Esophagus muscularis mucosa (tissue), 4 donors: ENCODE measurements around the gene APP. TPM values are rescaled to one million over a fixed set of nuclear protein-coding genes. Genes with fewer than 3 reads are reported as not detected.
A peak's percentile ranks its signal among the peaks of the same experiment; 100 is the strongest.

ENCODE experiments used
- DNase-seq: peaks from one replicate; pipeline ENCODE4 v3.0.0-alpha.2; 2017; ENCODE audit errors: extremely low spot score
- H3K27ac ChIP-seq, 4 donors: fragments of 200-600 bp; sonication (generic); replicated peaks in 1 of 4; 1 replicate in 3 of 4; 2 replicates in 1 of 4; pipeline ENCODE4 v1.5.1; 2016 to 2019; ENCODE audit warnings: mild to moderate bottlenecking in 1 of 4
- H3K27me3 ChIP-seq, 4 donors: fragments of 200-600 bp; sonication (generic); one replicate each; pipeline versions ENCODE4 v1.5.1 to v1.6.0; 2016 to 2019
- H3K36me3 ChIP-seq, 4 donors: fragments of 200-600 bp; sonication (generic); one replicate each; pipeline ENCODE4 v1.5.1; 2016 to 2019
- H3K4me1 ChIP-seq, 4 donors: fragments of 200-600 bp; sonication (generic); one replicate each; pipeline ENCODE4 v1.5.1; 2016 to 2019
- H3K4me3 ChIP-seq, 4 donors: fragments of 200-600 bp; sonication (generic); 1 replicate in 2 of 4; 2 replicates in 2 of 4; pipeline ENCODE4 v1.5.1; 2016 to 2019; ENCODE audit warnings: mild to moderate bottlenecking in 4 of 4, moderate library complexity in 1 of 4
- H3K9me3 ChIP-seq, 4 donors: fragments of 200-600 bp; sonication (generic); 1 replicate in 3 of 4; 2 replicates in 1 of 4; pipeline ENCODE4 v1.5.1; 2016 to 2019
- EP300 ChIP-seq: sonication (generic); formaldehyde crosslinking; IDR thresholded peaks from one replicate; pipeline ENCODE4 v1.6.1; 2017; ENCODE audit warnings: antibody characterized with exemption
- POLR2A ChIP-seq: fragments of 450-650 bp; IDR thresholded peaks from one replicate; pipeline ENCODE4 v1.6.1; 2017; ENCODE audit warnings: antibody characterized with exemption, moderate library complexity, mild to moderate bottlenecking, low read depth
- POLR2AphosphoS5 ChIP-seq, 2 donors: sonication (generic); formaldehyde crosslinking; IDR thresholded peaks; one replicate each; pipeline ENCODE4 v1.6.1; 2017; ENCODE audit warnings: antibody characterized with exemption in 2 of 2
- WGBS: methylation state at CpG from one replicate; pipeline ENCODE4 v1.1.5; 2018; 5-methylcytosine and 5-hydroxymethylcytosine counted together
- intact Hi-C: fragments of 100-400 bp; cut with DNase I; formaldehyde crosslinking; loops from one replicate; pipeline ENCODE4 v1.15.1; 2023
- total RNA-seq, 4 donors: library from RNA; depleted of rRNA; stranded (reverse); fragments of >200 nt; gene quantifications; one replicate each; pipeline versions ENCODE4 v1.1.0 to v1.2.1, GENCODE V29; 2016
- TF ChIP-seq, protein P1 (sequence below), 3 experiments: fragments of 200-600 bp in 2 of 3; fragments of 450-650 bp in 1 of 3; sonication (generic) in 2 of 3; IDR thresholded peaks; one replicate each; pipeline ENCODE4 v1.5.1; 2017 to 2019; ENCODE audit warnings: antibody characterized with exemption in 3 of 3, mild to moderate bottlenecking in 2 of 3, moderate library complexity in 1 of 3

The APP gene
- total RNA-seq, 4 donors from 2014 or later = 459 to 790 (median 624) TPM

DNA sequence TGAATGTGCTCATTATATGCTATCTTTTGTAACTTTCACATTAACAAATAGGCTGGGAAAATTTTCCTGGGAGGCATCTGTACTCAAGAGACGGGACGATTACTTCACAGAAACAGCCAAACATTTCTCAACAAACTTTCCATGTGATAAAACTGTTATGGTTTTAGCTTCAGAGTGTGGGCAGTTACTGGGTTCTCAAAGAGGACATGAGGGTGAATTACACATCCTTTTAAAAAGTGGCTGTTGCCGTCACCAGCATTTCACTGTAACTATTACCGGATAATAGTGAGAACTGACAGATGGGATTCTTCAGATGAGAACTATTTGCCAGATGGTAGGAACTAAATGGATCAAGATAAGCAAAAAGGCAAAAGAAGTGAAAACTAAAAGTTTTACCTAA lies 109.1 kb downstream of the APP start:
- DNase-seq = no peak
- no peak overlapping the region for H3K4me3 ChIP-seq
- no peak for TF ChIP-seq EP300
- peak in 1 of 2 donors; percentile 11 for TF ChIP-seq POLR2AphosphoS5 (IDR thresholded peaks at IDR 0.05)
- no peaks in the 10 kb centered on the region for H3K36me3 ChIP-seq
- no peaks in the 10 kb centered on the region for H3K9me3 ChIP-seq
- 40% methylated on average over 4 of the region's 4 CpGs for WGBS
- H3K27me3 ChIP-seq = no peaks in the 10 kb centered on the region
- peaks cover 12 to 31% (median 18%) of the 10 kb centered on the region in 4 donors for H3K4me1 ChIP-seq
- intact Hi-C loops = no loop called here
- peak overlapping the region; percentile 26 to 61 (median 42) for H3K27ac ChIP-seq

DNA sequence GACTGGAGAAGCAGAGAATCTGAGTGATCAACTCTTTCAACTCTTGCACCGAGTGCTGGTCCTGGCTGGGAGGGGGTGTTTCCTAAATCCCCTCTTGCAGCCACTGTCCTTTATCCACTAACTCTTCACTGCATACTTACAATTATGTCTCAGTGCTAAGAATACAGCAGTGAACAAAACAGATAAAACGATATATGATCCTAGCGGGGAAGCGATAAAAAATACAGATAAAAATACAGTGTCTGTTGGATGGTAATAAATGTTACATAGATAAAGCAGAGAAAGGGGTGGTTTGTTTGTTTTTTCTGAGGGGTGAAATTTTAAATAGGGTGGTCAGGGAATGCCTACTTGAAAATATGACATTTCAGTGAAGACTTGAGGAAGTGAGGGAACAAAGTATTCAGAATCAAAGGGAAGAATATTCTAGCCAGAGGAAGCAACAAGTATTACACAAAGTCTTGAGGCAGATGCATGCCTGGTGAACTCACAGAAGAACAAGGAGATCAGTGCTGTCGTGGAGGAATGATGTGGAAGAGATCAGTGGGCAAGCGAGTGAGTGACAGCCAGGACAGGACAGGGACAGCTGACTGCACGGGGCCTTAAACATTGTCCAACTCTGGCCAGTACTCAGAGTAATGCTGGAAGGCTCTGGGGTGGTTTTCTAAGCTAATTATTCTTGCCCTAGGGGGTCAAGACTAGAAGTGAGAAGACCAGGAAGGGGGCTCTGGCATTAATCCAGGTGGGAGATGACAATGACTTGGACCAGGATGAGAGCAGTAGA lies 110.0 kb downstream of the APP start:
- Histone ChIP-seq H3K9me3 (no peaks in the 10 kb centered on the region), H3K4me3 (no peak overlapping the region), H3K27me3 (no peaks in the 10 kb centered on the region), H3K27ac (peak overlapping the region; percentile 28 to 41 (median 33)), H3K4me1 (peaks cover 12 to 37% (median 24%) of the 10 kb centered on the region in 4 donors), H3K36me3 (no peaks in the 10 kb centered on the region)
- 79% methylated on average over 7 of the region's 7 CpGs for WGBS
- no peak for TF ChIP-seq POLR2AphosphoS5 (IDR thresholded peaks at IDR 0.05)
- TF ChIP-seq, protein P1, sequence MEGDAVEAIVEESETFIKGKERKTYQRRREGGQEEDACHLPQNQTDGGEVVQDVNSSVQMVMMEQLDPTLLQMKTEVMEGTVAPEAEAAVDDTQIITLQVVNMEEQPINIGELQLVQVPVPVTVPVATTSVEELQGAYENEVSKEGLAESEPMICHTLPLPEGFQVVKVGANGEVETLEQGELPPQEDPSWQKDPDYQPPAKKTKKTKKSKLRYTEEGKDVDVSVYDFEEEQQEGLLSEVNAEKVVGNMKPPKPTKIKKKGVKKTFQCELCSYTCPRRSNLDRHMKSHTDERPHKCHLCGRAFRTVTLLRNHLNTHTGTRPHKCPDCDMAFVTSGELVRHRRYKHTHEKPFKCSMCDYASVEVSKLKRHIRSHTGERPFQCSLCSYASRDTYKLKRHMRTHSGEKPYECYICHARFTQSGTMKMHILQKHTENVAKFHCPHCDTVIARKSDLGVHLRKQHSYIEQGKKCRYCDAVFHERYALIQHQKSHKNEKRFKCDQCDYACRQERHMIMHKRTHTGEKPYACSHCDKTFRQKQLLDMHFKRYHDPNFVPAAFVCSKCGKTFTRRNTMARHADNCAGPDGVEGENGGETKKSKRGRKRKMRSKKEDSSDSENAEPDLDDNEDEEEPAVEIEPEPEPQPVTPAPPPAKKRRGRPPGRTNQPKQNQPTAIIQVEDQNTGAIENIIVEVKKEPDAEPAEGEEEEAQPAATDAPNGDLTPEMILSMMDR (IDR thresholded peaks at IDR 0.05) = no peak
- TF ChIP-seq EP300 = no peak
- TF ChIP-seq POLR2A = no peak
- intact Hi-C loops = no loop called here
- DNase-seq = no peak

DNA sequence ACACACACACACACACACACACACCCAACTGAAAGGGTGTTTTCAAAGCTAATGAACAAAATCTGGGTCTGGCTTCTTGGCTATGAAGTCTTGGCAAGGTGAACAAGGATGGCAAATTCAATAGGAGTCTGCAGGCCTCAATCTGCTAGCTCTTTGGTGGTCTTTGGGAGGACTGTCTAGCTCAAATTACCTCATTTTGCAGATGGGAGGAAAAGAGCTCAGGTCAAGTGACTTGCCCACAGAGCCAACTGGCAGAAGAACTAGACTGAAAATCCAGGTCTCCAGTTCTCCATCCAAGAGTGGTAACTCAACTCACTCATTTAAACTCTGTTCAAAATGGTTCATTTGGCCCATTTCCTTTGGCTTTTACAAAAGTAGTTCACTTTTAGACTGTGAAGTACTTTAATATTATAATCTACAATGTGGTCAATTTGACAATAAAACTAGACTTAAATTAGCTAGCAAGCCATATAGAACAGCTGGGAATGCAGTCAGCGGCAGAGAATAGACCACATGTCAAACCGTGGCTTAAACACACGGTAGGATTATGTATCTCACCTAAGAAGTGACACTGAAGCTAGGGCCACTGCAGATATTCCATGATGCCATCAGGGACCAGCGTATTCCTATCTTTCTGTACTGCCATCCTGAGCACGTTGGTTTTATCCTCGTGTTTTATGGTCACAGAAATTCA lies 112.9 kb downstream of the APP start:
- Histone ChIP-seq H3K36me3 (peaks cover 0 to 5% (median under 1%) of the 10 kb centered on the region in 4 donors), H3K27ac (no peak overlapping the region), H3K4me3 (no peak overlapping the region), H3K9me3 (no peaks in the 10 kb centered on the region), H3K4me1 (peaks cover 17 to 41% (median 29%) of the 10 kb centered on the region in 4 donors), H3K27me3 (no peaks in the 10 kb centered on the region)
- TF ChIP-seq, protein P1 (IDR thresholded peaks at IDR 0.05) = no peak
- TF ChIP-seq POLR2AphosphoS5 (IDR thresholded peaks at IDR 0.05) (no peak), EP300 (no peak), POLR2A (no peak)
- no peak for DNase-seq
- 97% methylated on average over 6 of the region's 6 CpGs for whole genome bisulfite sequencing
- intact Hi-C loops = no loop called here

DNA sequence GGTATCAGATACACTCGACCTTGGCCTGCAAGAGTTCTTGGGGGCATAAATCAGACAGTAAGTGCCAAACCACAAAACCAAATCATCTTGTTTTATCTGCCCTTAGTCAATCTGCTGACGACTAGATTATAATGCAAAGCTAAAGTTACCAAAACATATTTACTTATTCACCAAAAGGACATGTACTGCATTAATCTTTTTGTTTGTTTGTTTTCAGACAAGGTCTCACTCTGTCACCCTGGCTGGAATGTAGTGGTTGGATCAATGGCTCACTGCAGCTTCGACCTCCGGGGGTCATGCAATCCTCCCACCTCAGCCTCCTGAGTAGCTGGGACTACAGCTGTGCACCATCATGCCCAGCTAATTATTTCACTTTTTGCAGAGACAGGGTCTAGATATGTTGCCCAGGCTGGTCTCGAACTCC lies 114.7 kb downstream of the APP start:
- 88% methylated on average over 5 of the region's 5 CpGs for WGBS
- TF ChIP-seq POLR2AphosphoS5 (IDR thresholded peaks at IDR 0.05) (no peak), EP300 (no peak), POLR2A (no peak)
- TF ChIP-seq, protein P1 (IDR thresholded peaks at IDR 0.05) = no peak
- H3K9me3 ChIP-seq = no peaks in the 10 kb centered on the region
- H3K4me3 ChIP-seq = no peak overlapping the region
- intact Hi-C loops = no loop called here
- no peak for DNase-seq
- H3K4me1 ChIP-seq = peaks cover 6 to 29% (median 19%) of the 10 kb centered on the region in 4 donors
- no peak overlapping the region for H3K27ac ChIP-seq
- peaks cover under 1 to 21% (median 7%) of the 10 kb centered on the region in 4 donors for H3K36me3 ChIP-seq
- no peaks in the 10 kb centered on the region for H3K27me3 ChIP-seq

DNA sequence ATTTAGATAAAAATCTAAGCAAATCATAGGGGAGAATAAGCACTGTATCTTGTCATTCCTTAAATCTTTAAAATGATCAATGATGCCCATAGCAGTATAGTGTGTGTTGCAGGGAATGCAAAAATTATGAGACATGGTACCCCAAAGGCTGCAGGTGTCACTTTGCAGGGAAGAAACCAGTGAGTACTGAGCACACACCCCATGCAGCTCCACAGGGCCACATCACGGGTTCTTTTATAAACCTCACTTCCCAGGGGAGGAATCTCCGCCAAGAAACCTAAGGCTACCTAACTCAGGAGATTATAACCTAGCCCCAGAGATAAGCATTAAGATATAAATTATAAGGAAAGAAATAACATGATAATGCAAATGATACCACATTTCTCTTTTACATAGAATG lies 115.6 kb downstream of the APP start:
- no peak for DNase-seq
- Histone ChIP-seq H3K4me1 (peaks cover 5 to 20% (median 14%) of the 10 kb centered on the region in 4 donors), H3K4me3 (no peak overlapping the region), H3K36me3 (peaks cover 5 to 30% (median 13%) of the 10 kb centered on the region in 4 donors), H3K27ac (no peak overlapping the region), H3K9me3 (no peaks in the 10 kb centered on the region), H3K27me3 (no peaks in the 10 kb centered on the region)
- intact Hi-C loops = no loop called here
- 29% methylated on average over 2 of the region's 2 CpGs for WGBS
- TF ChIP-seq POLR2AphosphoS5 (IDR thresholded peaks at IDR 0.05) = no peak
- no peak for TF ChIP-seq EP300
- TF ChIP-seq, protein P1 (IDR thresholded peaks at IDR 0.05) = no peak
- TF ChIP-seq POLR2A = no peak
